A673 (cell line): Measurements from ENCODE around the gene ITPRIPL2. TPM values are rescaled to one million over a fixed set of nuclear protein-coding genes. Genes with fewer than 3 reads are reported as not detected.

ENCODE experiments used
- BruUV-seq: library from RNA; stranded (reverse); fragments of 400-500 nt; replicated peaks from 2 replicates; lab custom pipeline; 2021; lab: Mats Ljungman, UMichigan
- CTCF ChIA-PET: fragments of 300-600 bp; sonication (Branson Sonifier 250); formaldehyde crosslinking; loops from one replicate; lab custom pipeline; 2022; ENCODE audit warnings: antibody characterized with exemption; lab: Charles Lee
- POLR2A ChIA-PET: fragments of 300-600 bp; sonication (Branson Sonifier 250); formaldehyde crosslinking; loops from one replicate; lab custom pipeline; 2022; ENCODE audit warnings: antibody characterized with exemption; ENCODE audit not compliant: low non-redundant PET; lab: Charles Lee
- DNase-seq: peaks from one replicate; pipeline ENCODE4 v3.0.0-alpha.2; 2015; ENCODE audit warnings: low spot score
- H3K27ac ChIP-seq: fragments of 200-600 bp; sonication (generic); 2 replicates; pipeline ENCODE4 v1.5.1; 2016; ENCODE audit warnings: mixed run types, low read depth, mild to moderate bottlenecking, mixed read lengths, antibody characterized with exemption, low read length; ENCODE audit not compliant: poor library complexity, severe bottlenecking
- H3K27me3 ChIP-seq: fragments of 200-600 bp; sonication (generic); replicated peaks from 2 replicates; pipeline ENCODE4 v1.6.1; 2017; ENCODE audit warnings: mixed run types, low read depth, mild to moderate bottlenecking, mixed read lengths, antibody characterized with exemption, low read length; ENCODE audit not compliant: insufficient read depth, poor library complexity
- H3K36me3 ChIP-seq: fragments of 200-600 bp; sonication (generic); 2 replicates; pipeline ENCODE4 v1.6.1; 2016; ENCODE audit warnings: mixed run types, mild to moderate bottlenecking, mixed read lengths, antibody characterized with exemption, low read length; ENCODE audit not compliant: insufficient read depth, poor library complexity, severe bottlenecking
- H3K4me1 ChIP-seq: fragments of 200-600 bp; sonication (generic); 2 replicates; pipeline ENCODE4 v1.6.1; 2017; ENCODE audit warnings: mixed run types, mild to moderate bottlenecking, mixed read lengths, antibody characterized with exemption, low read length; ENCODE audit not compliant: insufficient read depth, poor library complexity, severe bottlenecking
- H3K4me3 ChIP-seq: fragments of 200-600 bp; sonication (generic); 2 replicates; pipeline ENCODE4 v1.5.1; 2016; ENCODE audit warnings: low read depth, mixed run types, mild to moderate bottlenecking, mixed read lengths, low read length; ENCODE audit not compliant: poor library complexity, severe bottlenecking
- H3K9me3 ChIP-seq: fragments of 200-600 bp; sonication (generic); 2 replicates; pipeline ENCODE4 v1.6.1; 2016; ENCODE audit warnings: mixed run types, low read depth, mild to moderate bottlenecking, mixed read lengths, antibody characterized with exemption, low read length; ENCODE audit not compliant: poor library complexity, severe bottlenecking
- EZH2 ChIP-seq: fragments of 200-600 bp; sonication (generic); IDR thresholded peaks from 2 replicates; pipeline ENCODE4 v1.6.1; 2017; ENCODE audit warnings: borderline replicate concordance, low read depth, mild to moderate bottlenecking, mixed read lengths, antibody characterized with exemption, low read length; ENCODE audit not compliant: poor library complexity, severe bottlenecking
- intact Hi-C: fragments of 100-400 bp; cut with micrococcal nuclease; formaldehyde crosslinking; loops from one replicate; pipeline ENCODE4 v1.10.0; 2022; ENCODE audit not compliant: unreplicated experiment
- total RNA-seq: library from RNA; stranded (reverse); gene quantifications from 2 replicates; pipeline ENCODE4 v1.2.3, GENCODE V29; 2021
- TF ChIP-seq, protein P1 (sequence below): fragments of 300-800, 200-600 bp; sonication (generic); conservative IDR thresholded peaks from 2 replicates; pipeline ENCODE4 v1.5.1; 2017; ENCODE audit warnings: low read depth, mild to moderate bottlenecking, antibody characterized with exemption, low read length, moderate library complexity, mixed read lengths

Gene ITPRIPL2
- total RNA-seq, 1 experiment from 2014 or later: 20.2 TPM

- DNase-seq: no peak
- Histone ChIP-seq H3K27ac (no peak overlapping the region), H3K9me3 (no peaks in the 10 kb centered on the region), H3K36me3 (no peaks in the 10 kb centered on the region), H3K4me1 (peaks cover 76% of the 10 kb centered on the region), H3K4me3 (no peak overlapping the region), H3K27me3 (no peaks in the 10 kb centered on the region)
- TF ChIP-seq, protein P1, sequence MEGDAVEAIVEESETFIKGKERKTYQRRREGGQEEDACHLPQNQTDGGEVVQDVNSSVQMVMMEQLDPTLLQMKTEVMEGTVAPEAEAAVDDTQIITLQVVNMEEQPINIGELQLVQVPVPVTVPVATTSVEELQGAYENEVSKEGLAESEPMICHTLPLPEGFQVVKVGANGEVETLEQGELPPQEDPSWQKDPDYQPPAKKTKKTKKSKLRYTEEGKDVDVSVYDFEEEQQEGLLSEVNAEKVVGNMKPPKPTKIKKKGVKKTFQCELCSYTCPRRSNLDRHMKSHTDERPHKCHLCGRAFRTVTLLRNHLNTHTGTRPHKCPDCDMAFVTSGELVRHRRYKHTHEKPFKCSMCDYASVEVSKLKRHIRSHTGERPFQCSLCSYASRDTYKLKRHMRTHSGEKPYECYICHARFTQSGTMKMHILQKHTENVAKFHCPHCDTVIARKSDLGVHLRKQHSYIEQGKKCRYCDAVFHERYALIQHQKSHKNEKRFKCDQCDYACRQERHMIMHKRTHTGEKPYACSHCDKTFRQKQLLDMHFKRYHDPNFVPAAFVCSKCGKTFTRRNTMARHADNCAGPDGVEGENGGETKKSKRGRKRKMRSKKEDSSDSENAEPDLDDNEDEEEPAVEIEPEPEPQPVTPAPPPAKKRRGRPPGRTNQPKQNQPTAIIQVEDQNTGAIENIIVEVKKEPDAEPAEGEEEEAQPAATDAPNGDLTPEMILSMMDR: no peak
- no peak for TF ChIP-seq EZH2
- POLR2A ChIA-PET: no interaction called here
- intact Hi-C loops: no loop called here
- CTCF ChIA-PET: no interaction called here
- no TSS peak for BruUV-seq
Observed at GRCh38 chr16:19133600-19133999, 19.8 kb downstream of the ITPRIPL2 start.

DNA sequence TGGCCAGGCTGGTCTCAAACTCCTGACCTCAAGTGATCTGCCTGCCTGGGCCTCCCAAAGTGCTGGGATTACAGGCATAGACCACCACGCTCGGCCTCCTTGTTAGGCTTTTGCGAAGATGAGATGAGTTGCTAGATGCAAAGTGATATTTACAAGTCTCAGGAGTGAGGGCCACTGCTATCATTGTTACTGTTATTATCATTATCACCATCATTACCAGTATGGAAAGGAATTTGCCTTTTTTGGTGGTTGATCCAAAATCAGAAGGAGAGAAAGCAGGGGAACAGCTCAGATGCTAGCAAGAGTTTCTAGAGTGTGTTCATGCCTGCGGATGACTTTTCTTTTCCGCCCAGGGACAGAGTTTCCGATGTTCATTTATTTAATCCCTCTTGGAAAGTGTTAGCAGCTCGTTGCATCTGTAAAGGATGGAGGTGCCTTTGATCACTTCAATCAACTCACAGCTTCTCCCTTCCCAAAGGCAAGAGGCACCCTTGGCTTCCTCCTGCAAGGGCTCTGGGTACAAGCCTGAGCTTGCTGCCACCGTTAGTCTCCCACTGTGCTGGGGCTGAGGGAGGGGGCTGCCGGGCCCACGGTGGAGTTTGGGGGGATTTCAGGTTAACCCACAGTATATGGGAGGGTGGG is 21.6 kb downstream of the ITPRIPL2 start:
- Histone ChIP-seq H3K4me1 (peaks cover 76% of the 10 kb centered on the region), H3K9me3 (no peaks in the 10 kb centered on the region), H3K27me3 (no peaks in the 10 kb centered on the region), H3K27ac (peak overlapping the region; percentile 64), H3K4me3 (no peak overlapping the region), H3K36me3 (no peaks in the 10 kb centered on the region)
- TF ChIP-seq, protein P1: no peak
- no peak for TF ChIP-seq EZH2
- BruUV-seq: no TSS peak
- intact Hi-C loops: no loop called here
- no peak for DNase-seq
- ChIA-PET CTCF (interaction anchor here (0.6 kb wide), 1 partner anchor 16 kb away, joined by 4 read pairs; no protein-coding TSS in a partner anchor), POLR2A (no interaction called here)

DNA sequence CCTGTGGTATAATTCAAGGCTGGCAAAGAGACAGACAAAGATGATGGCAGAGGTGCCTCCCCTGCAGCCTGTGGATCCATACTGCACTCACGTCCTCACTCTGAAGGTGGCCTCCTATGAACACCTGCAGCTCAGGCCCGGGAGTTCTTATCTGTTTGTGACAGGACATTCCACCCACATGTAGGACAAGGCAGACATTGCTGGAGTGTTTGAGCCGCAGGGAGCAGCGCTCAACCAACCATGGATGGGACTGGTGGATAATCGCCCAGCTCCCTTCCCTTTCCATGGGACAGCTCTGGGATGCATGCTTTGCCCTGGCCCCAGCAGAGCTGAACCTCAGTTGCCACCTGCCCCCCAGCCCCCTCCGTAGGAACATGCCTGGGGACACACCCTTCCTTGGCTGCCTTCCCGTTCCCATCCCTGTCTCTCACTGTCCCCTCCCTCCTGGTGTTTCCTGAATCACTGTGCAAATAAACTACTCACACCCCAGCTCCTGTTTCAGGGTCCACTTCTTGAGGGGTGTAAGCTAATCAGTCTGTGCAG is 22.2 kb downstream of the ITPRIPL2 start:
- Histone ChIP-seq H3K4me1 (peaks cover 78% of the 10 kb centered on the region), H3K4me3 (no peak overlapping the region), H3K36me3 (no peaks in the 10 kb centered on the region), H3K27me3 (no peaks in the 10 kb centered on the region), H3K27ac (peak overlapping the region; percentile 64), H3K9me3 (no peaks in the 10 kb centered on the region)
- BruUV-seq: no TSS peak
- DNase-seq: no peak
- intact Hi-C loops: no loop called here
- ChIA-PET POLR2A (no interaction called here), CTCF (interaction anchor here (0.6 kb wide), 1 partner anchor 16 kb away, joined by 4 read pairs; no protein-coding TSS in a partner anchor)
- TF ChIP-seq EZH2: no peak
- TF ChIP-seq, protein P1: no peak
